ENCODE data around the gene TNNI2.

Gene TNNI2

DNA sequence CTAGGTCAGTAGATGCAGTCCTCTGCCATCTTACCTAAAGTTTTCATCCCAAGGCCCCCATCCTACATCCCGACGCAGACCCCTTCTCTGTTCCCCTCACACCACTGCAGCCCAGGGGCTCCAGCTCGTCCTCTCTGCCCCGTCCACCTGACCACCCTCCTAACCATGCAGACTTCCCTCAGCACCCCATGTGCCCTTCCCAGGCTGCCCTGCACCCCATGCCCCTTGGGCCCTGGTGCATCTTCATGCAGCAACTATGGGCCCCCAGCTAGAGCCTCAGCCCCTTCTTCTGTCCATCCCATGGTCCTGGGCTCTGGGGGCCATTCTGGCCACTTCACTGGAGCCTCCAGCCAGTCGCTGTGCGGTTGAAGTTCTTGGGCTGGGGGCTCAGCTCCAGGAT is 50.0 kb downstream of the TNNI2 start:
- no peak for DNase-seq (ENCODE audit: low read depth)

DNA sequence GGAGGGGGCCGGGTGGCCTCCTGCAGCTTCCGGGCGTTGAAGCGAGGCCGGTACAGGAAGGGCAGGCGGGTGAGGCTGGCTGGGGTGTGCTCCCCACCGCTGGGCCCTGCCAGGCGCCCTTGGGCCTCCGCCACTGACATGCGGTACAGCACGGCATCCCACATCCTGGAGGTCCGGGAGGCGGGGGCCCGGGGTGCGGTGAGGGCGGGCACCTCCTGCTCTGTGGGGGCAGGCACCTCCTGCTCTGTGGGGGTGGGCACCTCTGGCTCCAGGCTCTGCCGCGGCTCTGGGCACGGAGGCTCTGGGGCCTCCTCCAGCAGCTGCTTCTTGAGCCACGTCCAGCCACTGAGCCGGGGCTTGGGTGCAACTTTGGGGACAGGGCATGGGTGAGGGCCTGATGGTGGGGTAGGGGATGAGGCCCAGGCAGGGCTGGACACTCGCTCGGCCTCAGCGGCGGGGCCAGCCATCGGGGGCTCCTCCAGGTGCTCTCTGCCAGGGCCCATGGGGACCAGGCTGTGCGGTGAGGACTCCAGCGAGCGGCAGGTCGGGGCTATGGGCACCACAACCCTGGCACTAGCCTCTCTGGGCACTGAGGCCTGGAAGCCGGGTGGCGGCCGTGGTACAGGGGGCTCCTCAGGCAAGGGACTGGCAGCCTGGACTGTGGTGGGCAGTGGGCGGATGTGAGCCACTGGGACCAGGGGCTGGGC is 50.6 kb downstream of the TNNI2 start:
- peak; percentile 40 for DNase-seq (ENCODE audit: low read depth)

DNA sequence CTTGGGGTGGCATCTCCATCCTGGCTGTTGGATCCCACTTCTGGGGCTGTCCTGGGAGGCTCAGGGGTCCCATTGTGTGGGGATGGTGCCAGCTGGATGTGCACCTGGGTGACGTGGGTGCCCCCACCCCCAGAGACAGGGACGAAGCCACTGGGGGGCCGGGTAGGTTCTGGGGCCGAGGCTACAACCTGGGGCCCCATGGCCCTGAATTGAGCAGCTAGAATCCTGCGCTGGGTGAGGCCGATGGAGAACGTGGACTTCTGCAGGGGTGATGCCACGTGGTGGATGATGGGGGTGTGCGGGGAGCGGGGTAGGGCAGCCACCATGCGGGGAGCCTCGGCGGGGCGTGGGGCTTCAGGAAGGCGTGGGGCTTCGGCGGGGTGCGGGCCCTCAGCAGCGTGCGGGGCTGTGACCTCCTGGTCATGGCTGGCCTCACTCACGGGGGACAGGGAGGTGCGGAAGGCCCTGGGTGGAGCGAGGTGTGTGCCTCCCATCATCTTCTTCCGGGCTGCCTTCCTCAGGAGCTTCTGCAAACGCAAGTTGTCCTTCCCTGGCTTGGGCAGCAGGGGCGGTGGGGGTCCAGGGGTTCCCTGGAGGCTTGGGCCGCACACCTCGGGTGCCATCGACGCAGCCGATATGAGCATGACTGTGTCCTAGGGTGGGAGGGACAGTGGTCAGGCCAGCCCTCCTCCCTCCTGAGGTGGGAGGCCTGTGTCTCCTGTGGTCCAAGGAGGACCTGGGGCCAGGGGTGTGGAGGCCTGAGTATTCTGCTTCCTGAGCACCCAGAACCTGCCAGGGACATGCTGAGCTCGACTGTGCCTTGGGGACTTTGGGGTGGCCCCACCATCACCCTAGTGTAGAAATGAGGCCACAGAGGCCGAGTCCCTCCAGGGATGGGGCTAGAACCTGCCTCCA is 51.4 kb downstream of the TNNI2 start:
- DNase-seq (ENCODE audit: low read depth): no peak
